Activated CD4-positive, alpha-beta T cell treated with anti-CD3 and anti-CD28 coated beads, Interleukin-2, Interleukin-6, amounts not matched to agents 100 ng/mL and 50 ng/mL, durations not matched to agents 16 hours and 8 hours (primary cell): ENCODE data around the gene KRTDAP.

Experiments used
- DNase-seq: peaks from one replicate; pipeline ENCODE4 v3.0.0-alpha.2; 2020

Gene KRTDAP

DNA sequence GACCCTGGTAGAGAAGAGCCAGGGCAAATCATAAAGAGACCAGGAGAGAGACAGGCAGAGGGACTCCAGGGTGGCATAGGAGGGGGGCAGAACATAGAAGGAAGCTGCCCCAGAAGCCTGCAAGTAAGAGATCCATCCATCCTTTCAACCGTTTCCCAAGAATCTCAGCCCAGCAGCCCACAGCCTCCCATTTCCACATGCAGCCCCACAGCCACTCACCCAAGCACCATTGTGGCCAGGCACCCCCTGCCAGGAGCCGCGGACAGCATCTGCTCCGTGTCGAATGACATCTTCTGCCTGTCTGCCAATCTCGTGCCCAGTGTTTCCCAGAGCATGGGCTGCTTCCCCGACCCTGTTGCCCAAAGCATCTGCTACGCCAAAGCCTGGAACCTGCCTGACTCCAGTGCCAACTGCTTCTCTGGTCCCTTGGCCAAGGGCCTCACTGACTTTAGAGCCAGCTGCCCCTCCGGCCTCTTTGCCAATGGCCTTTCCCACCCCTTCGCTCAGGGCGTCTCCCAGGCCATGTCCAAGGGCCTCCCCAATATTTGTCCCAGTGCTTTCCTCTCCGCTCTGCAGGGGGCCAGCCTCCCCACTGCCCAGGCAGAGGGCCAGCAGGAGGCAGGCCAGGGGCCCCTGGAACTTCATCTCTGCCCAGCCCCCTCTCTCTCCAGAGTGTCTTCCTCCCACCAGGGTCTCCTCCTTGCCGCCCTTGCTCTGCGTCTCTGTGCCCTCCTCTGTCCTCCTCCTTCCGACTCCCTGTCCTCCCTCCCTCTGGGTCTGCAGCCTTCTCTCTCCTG is 22.8 kb upstream of the KRTDAP start:
- no peak for DNase-seq

DNA sequence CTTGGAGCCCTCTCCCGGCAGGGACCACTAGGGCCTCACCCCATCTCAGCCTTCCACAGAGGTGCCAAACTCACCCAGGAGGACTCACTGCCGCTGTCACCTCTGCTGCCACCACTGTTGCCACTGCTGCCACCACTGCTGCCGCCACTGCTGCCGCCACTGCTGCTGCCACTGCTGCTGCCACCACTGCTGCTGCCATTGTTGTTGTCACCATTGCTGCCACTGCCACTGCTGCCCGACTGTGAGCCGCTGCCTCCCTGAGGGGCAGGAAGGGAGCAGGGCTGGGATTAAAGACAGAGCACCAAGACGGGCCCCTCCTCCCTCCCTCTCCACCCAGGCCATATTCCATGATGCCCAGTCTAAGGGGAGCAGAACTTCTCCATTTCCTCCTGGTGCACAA is 21.1 kb upstream of the KRTDAP start:
- DNase-seq: no peak

DNA sequence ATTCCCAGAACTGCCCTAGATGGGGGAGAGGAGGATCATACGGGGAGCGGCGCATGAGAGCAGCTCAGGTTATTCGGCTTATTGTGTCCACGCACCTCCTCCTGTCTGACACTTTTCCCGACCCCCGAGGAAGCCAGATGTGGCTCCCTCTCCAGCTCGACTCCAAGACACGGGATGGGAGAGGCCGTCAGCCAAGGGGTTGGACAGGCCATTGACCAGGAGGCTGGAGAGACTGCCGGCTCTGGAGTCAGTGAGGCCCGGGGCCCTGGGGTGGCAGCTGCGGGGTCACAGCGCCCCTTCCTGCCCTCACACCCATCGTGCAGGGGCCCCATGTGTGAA is 20.3 kb upstream of the KRTDAP start:
- no peak for DNase-seq

DNA sequence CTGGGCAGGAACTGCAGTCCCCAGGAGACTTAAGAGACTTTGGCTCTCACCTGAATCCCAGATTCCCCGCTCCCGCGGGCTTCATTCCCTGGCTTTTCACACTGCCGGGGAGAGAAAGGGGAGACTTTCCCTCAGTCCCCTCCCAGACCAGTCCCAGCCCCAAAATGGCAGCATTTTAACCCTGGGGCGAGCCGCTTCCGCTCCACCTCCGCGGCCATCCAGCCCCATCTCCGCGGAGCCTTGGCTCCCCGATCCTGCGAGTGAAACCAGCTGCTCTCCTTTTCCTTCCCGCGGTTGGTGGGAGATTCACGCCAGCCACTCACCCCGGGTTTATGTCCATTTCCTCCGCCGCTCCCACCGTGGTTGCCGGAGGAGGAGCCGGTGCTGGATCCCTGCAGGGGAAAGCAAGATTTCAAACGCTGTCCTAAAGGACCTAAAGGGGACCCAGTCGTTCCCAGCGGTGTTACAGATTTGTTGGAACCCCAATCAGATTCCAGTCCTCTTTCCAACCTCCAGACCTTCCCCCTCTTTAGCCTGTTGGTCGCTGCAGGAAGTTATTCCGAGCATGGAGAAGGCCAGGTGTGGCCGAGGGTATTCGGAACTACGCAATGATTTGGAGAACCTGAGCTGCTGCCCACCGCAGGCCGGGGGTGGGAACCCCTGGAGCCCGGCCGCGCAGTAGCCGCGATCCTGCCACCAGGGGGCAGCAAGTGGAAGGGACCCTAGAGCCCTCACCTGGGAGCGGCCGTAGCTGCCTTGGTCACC is 19.8 kb upstream of the KRTDAP start:
- DNase-seq: peak; percentile 75

DNA sequence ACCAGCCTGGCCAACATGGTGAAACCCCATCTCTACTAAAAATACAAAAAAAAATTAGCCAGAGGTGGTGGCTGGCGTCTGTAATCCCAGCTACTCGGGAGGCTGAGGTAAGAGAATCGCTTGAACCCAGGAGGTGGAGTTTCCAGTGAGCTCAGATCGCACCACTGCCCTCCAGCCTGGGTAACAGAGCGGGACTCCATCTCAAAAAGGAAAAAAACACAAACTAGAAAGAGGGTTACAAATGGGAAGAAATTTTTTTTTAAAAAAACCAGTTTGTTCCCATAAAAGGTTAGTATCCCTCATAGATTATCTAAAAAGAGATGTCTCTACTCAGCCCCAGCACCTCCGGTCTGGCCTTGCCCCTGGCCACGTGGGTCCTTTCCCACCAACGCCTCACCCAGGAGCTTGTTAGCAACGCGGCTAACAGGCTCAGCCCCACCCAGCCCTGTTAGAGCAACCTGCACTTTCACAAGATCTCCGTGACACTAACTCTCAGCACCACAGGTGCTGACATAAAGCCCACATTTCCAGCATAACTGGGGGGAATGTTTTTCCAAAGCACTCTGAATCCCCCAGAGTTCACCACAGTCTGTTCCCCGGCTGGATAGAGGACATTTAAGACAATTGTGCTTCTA is 18.9 kb upstream of the KRTDAP start:
- peak; percentile 8 for DNase-seq

GRCh38 chr19:35508129-35508528 is 17.9 kb upstream of the KRTDAP start:
- no peak for DNase-seq

- no peak for DNase-seq
Measured at GRCh38 chr19:35507561-35507960, 17.3 kb upstream of the KRTDAP start.

- DNase-seq: no peak
Measured at GRCh38 chr19:35506011-35506410, 15.7 kb upstream of the KRTDAP start.

DNA sequence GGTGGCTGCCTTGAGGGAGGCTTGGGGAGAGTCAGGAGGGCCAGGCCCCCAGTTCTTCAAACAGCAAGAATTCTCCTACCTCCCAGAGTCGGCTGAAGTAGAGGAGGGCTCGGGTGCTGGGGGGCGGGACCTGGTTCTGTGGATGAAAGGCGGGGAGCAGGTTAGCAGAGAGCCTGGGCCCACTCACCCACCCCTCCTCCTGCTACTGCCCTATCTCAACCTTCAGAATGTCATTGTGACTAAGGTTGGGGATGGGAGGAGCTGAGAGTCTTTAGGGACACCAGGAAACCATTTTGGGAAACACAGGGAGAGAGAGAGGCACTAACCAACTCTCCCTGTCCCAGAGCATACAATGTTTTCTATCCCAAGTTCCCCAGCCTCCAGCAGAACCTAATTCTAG is 12.5 kb upstream of the KRTDAP start:
- no peak for DNase-seq

- DNase-seq: no peak
Measured at GRCh38 chr19:35501684-35502083, 11.4 kb upstream of the KRTDAP start.

- no peak for DNase-seq
Measured at GRCh38 chr19:35500611-35501010, 10.3 kb upstream of the KRTDAP start.

DNA sequence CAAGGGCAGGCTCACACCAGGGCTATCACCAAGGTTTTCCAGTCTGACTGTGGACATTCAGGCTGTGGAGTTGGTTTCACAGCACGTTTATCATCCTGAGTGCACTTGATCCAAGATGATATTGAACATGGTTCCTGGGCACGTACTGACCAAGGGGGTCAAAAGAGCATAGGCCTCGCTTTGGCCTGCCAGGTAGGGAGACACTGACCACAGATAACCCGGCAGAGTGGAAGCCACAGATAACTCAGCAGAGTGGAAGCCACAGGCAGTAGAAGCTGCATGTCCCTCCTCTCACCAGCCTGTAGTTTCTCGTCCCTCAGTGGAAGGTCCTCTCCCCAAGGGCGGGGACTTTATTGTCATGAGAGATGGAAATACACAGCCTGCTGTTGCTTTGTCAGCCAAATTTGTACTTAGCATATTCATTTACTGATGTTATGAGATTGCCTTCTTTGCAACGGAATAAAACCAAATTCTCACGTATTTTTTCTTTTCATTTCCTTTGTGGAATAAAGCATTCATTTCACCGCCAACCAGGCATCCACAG is 8.8 kb upstream of the KRTDAP start:
- DNase-seq: no peak

- no peak for DNase-seq
Measured at GRCh38 chr19:35498220-35498619, 8.0 kb upstream of the KRTDAP start.

DNA sequence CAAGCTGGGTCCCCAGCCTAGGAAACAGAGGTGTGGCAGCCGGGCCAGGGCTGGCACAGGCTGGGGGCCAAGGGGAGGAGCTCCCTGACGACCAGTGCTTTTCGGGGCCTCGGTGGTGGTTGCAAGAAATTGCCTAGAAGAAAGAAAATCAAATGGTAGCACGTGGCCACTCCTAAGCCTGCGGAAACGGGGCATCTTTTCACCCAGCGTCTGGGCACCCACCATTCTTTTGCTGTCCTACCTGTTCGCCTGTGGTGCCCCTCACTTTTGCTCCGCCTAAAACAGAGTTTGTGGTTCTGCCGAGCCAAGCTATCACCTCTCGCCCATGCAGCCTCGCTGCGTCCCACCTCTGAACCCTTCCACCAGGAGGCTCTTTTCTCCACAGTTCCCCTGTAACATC is 7.1 kb upstream of the KRTDAP start:
- DNase-seq: no peak

- DNase-seq: peak; percentile 74
Measured at GRCh38 chr19:35495107-35496064, 5.1 kb upstream of the KRTDAP start.

- no peak for DNase-seq
Measured at GRCh38 chr19:35493971-35494370, 3.7 kb upstream of the KRTDAP start.

- DNase-seq: no peak
Measured at GRCh38 chr19:35491836-35492360, 1.6 kb upstream of the KRTDAP start.

DNA sequence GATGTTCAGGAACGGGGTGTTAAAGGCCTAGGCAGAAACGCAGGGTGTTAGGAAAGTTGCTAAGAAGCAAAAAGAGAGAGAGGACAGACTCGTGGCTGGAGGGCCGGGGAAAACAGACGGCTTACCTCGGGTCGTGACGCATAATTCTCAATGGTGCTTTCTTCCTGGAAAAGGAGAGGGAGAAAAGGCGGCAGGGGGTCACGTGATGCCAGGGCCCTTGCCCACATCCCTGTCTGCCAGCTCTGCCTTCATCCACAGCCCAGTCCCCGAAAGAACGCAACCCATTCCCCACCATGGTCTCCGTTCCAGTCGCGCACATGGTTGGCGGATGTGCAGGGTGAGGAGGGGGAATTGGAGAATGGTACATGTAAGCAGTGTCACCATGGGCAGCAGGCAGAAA is 1.6 kb downstream of the KRTDAP start:
- DNase-seq: no peak

DNA sequence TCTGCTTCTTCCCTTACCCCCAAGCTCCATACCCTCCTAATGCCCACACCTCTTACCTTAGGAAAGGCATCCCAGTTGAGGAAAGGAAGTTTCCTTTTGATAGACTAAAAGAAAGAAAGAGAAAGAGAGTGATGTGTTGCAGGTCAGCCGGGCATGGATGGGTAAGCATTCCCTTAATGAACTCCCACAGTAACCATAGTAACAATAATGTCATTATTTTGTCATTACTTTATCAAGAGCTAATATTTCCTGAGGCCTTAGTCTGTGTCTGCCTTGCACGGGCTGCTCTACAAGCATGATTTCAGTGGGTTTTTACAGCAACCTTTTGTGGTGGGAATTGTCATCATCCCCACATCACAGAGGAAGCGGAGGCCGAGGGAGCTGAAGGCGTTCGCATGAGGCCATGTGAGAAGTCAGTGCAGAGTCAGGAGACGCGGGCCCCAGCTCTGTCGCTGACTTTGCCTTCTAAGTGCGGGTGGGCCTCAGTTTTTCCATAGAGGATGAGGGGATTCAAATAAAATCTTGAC is 2.5 kb downstream of the KRTDAP start:
- no peak for DNase-seq

- DNase-seq: no peak
Measured at GRCh38 chr19:35486268-35486708, 4.0 kb downstream of the KRTDAP start.

DNA sequence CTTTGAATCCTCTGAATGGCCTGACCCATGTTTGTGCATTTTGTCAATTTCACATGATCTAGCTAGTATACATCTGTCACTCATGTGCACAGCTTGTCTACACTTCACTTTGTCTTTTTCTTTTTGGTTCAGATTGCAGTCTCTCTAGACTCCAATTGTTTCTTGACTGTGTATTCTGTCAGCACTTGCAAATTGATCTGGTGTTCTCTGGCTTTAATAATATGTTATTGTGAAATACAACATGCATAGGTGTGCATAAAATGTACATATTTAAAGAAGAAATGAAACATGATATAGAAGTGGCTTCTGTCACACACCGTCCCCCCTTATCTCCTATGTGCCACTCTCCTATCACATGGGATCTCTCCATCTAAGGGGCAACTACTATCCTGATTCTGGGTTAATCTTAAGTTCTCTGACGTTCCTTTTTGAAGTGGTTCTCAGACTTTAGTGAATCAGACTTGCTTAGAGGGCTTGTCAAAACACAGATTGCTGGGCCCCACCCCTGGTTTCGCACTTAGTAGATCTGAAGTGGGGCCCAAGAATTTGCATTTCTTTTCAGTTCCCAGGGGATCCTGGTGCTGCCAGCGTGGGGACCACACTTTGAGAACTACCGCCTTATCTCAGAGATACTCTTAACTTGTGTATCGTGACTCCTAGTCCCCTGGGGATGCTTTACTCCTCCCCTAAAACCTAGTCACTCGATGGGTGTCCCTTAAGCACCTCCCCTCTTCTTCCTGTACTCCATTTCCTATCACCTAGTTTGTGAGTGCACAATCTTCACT is 5.8 kb downstream of the KRTDAP start:
- no peak for DNase-seq
